Activated CD4-positive, alpha-beta T cell treated with anti-CD3 and anti-CD28 coated beads, Interleukin-2, amount 50 U/mL, for 48 hours (primary cell): ENCODE measurements around the gene MAMSTR.
A peak's percentile ranks its signal among the peaks of the same experiment; 100 is the strongest.
"Not testable (repeated sequence)": the region's sequence is repeated elsewhere in the genome, so short reads cannot be mapped to it uniquely, and the experiment has no call there.

Source experiments
- DNase-seq, 2 experiments: peaks; one replicate each; pipeline ENCODE4 v3.0.0-alpha.2; 2020

Gene MAMSTR

GRCh38 chr19:48683349-48683748, 36.2 kb downstream of the MAMSTR start:
- no peak for DNase-seq

- no peak for DNase-seq
These were observed 38.4 kb downstream of the MAMSTR start for GRCh38 chr19:48681127-48681470.

GRCh38 chr19:48680436-48681126, 38.9 kb downstream of the MAMSTR start:
- no peak for DNase-seq

- DNase-seq: not testable (repeated sequence)
These were observed 39.5 kb downstream of the MAMSTR start for GRCh38 chr19:48680006-48680405.

- DNase-seq: no peak
These were observed 41.3 kb downstream of the MAMSTR start for GRCh38 chr19:48678201-48678600.

- DNase-seq: no peak
These were observed 42.6 kb downstream of the MAMSTR start for GRCh38 chr19:48676887-48677286.

- no peak for DNase-seq
These were observed 43.0 kb downstream of the MAMSTR start for GRCh38 chr19:48676487-48676886.

- peak; percentile 77 to 82 for DNase-seq
These were observed 44.4 kb downstream of the MAMSTR start for GRCh38 chr19:48674921-48675824.

- no peak for DNase-seq
These were observed 45.2 kb downstream of the MAMSTR start for GRCh38 chr19:48674216-48674809.

GRCh38 chr19:48673436-48674100, 46.0 kb downstream of the MAMSTR start:
- DNase-seq: no peak

GRCh38 chr19:48672994-48673393, 46.5 kb downstream of the MAMSTR start, which contains the start of gene NTN5:
TSS of gene NTN5 (minus strand) at chr19:48673017. CDS start at chr19:48670986, 2,031 bp downstream.
- DNase-seq: no peak

- DNase-seq: no peak
These were observed 48.0 kb downstream of the MAMSTR start for GRCh38 chr19:48671446-48671995.

GRCh38 chr19:48670699-48671445, 48.7 kb downstream of the MAMSTR start:
- DNase-seq: no peak

- DNase-seq: no peak
These were observed 49.4 kb downstream of the MAMSTR start for GRCh38 chr19:48669903-48670668.

GRCh38 chr19:48668761-48669160, 50.8 kb downstream of the MAMSTR start:
- DNase-seq: no peak

- no peak for DNase-seq
These were observed 51.2 kb downstream of the MAMSTR start for GRCh38 chr19:48668332-48668731.

GRCh38 chr19:48665786-48666185, 53.7 kb downstream of the MAMSTR start:
- no peak for DNase-seq

- no peak for DNase-seq
These were observed 55.0 kb downstream of the MAMSTR start for GRCh38 chr19:48664476-48664875.

- DNase-seq: no peak
These were observed 55.9 kb downstream of the MAMSTR start for GRCh38 chr19:48663667-48664066.
